ENCODE measurements around the gene PTPN14. TPM values are rescaled to one million over a fixed set of nuclear protein-coding genes. Genes with fewer than 3 reads are reported as not detected.
A peak's percentile ranks its signal among the peaks of the same experiment; 100 is the strongest.

PTPN14 gene
- total RNA-seq, 2 donors from 2014 or later, result 13.5 to 23.5 TPM

DNA sequence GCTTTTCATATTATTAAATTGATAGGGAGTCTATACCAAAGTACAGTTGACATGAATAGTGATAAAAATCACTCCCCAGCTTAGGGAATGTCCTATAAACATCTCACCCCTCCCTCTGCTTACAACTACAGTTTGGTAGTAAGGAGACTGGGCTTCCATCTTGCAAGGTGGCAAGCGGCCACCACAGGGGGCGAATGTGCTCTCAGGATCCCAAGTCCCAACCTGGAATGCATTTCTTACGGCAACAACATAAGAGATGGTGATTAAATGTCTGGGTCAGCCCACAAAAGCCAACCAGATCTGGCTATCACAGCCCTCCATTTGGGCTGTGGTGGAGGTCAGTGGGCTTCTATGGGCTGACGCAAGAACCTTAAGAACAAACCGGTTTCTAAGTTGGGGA, 202.4 kb downstream of the PTPN14 start:
- no peaks in the 10 kb centered on the region for H3K27me3 Mint-ChIP-seq (ENCODE audit: low read depth)
- peaks cover 6 to 7% of the 10 kb centered on the region in 2 donors for H3K9me3 Mint-ChIP-seq
- peaks cover 8 to 11% of the 10 kb centered on the region in 2 donors for H3K36me3 Mint-ChIP-seq (ENCODE audit: insufficient read depth in 2 of 2)
- H3K4me1 Mint-ChIP-seq (ENCODE audit: low read depth), result no peaks in the 10 kb centered on the region
- no peak for ATAC-seq (replicated peaks in 1 of 2)
- H3K27ac Mint-ChIP-seq, result no peak overlapping the region
- H3K4me3 Mint-ChIP-seq, result no peak overlapping the region
- no peak for DNase-seq

DNA sequence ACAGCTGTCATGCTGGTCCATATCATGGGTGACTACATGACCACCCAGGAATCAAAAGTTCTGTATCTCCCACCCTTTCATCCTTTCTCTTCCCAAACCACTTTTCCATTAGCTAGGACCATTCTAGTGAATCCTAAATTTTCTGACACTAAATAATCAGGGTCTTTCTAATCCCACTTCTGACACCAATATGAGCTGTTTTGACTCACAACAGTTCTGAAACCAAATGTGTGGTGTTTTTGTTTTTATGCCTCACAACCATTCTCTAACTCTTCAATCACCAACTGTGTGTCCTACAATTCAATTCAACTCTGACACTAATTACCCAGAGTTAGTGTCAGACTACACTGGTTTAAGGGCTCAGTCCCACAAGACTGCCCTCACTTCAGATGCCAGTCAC, 206.5 kb downstream of the PTPN14 start:
- peak in 1 of 2 donors; percentile 31 for ATAC-seq (replicated peaks in 1 of 2)
- peaks cover 6 to 9% of the 10 kb centered on the region in 2 donors for H3K9me3 Mint-ChIP-seq
- H3K4me1 Mint-ChIP-seq (ENCODE audit: low read depth), result no peaks in the 10 kb centered on the region
- no peaks in the 10 kb centered on the region for H3K27me3 Mint-ChIP-seq (ENCODE audit: low read depth)
- H3K4me3 Mint-ChIP-seq, result no peak overlapping the region
- peaks cover 10 to 14% of the 10 kb centered on the region in 2 donors for H3K36me3 Mint-ChIP-seq (ENCODE audit: insufficient read depth in 2 of 2)
- H3K27ac Mint-ChIP-seq, result no peak overlapping the region
- DNase-seq, result no peak

DNA sequence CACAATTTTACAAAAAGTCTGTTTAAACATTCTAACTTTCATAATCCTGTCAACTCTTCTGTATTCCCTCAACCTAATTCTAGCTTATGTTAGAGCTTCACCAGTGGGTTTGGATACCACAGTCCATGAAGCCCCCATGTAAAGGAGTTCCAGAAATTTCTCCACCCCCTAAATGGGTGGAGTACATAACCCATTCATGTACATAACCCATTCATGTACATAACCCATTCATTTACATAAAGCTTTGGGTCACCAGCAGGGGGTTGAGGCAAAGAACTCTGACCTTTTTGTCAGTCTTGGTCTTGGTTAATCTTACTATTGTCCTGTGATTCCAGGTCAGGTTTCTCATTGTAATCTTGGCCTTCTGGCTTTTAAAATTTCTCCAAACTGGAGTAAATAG, 208.9 kb downstream of the PTPN14 start:
- Mint-ChIP-seq H3K27me3 (ENCODE audit: low read depth) (no peaks in the 10 kb centered on the region), H3K9me3 (peaks cover 6 to 9% of the 10 kb centered on the region in 2 donors), H3K4me3 (no peak overlapping the region), H3K27ac (no peak overlapping the region), H3K4me1 (ENCODE audit: low read depth) (no peaks in the 10 kb centered on the region), H3K36me3 (ENCODE audit: insufficient read depth in 2 of 2) (peaks cover 10 to 17% of the 10 kb centered on the region in 2 donors)
- no peak for DNase-seq
- no peak for ATAC-seq (replicated peaks in 1 of 2)

DNA sequence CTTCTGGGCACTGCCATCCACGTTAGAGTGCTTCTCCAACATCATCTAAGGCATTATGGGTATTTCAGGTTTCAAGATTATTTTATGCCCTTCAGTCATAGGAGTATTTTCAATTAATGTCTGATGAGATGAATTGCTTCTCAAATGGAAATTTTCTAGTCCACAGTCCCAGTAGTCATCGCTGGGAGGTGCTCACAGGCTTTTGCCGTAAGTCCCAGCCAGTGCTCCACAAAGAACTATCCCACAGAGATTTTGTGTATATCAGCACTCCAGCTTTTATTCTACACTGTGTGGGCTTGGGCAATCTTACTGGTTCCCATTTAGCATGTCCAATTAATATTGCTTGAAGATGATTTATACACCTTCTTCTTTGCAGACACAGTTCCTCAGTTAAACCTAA, 209.5 kb downstream of the PTPN14 start:
- Mint-ChIP-seq H3K4me1 (ENCODE audit: low read depth) (no peaks in the 10 kb centered on the region), H3K27ac (no peak overlapping the region), H3K27me3 (ENCODE audit: low read depth) (no peaks in the 10 kb centered on the region), H3K9me3 (peaks cover 6 to 9% of the 10 kb centered on the region in 2 donors), H3K36me3 (ENCODE audit: insufficient read depth in 2 of 2) (peaks cover 10 to 17% of the 10 kb centered on the region in 2 donors), H3K4me3 (no peak overlapping the region)
- ATAC-seq (replicated peaks in 1 of 2) (no peak), DNase-seq (no peak)

DNA sequence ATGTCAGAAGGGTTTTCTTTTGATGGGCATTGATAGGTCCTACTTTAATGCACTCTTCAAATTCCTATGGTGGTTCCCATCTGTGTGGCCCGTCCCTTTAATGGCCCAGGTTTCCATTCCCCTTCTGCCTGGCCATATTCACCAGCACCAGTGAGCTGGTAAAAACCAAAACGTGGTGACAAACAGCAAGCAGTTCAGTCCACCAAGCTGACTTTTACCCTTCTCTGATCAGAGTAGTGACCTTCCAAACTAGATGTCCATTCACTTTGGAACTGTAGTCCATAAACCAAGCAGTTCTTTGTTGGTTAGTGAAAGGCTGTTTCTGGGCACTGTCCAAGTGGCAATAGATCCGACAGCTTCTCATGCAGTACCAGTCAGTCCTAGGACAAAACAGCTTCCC, 209.9 kb downstream of the PTPN14 start:
- Mint-ChIP-seq H3K4me3 (no peak overlapping the region), H3K36me3 (ENCODE audit: insufficient read depth in 2 of 2) (peaks cover 10 to 17% of the 10 kb centered on the region in 2 donors), H3K27me3 (ENCODE audit: low read depth) (no peaks in the 10 kb centered on the region), H3K4me1 (ENCODE audit: low read depth) (no peaks in the 10 kb centered on the region), H3K9me3 (peaks cover 6 to 9% of the 10 kb centered on the region in 2 donors), H3K27ac (no peak overlapping the region)
- ATAC-seq (replicated peaks in 1 of 2) (no peak), DNase-seq (no peak)

DNA sequence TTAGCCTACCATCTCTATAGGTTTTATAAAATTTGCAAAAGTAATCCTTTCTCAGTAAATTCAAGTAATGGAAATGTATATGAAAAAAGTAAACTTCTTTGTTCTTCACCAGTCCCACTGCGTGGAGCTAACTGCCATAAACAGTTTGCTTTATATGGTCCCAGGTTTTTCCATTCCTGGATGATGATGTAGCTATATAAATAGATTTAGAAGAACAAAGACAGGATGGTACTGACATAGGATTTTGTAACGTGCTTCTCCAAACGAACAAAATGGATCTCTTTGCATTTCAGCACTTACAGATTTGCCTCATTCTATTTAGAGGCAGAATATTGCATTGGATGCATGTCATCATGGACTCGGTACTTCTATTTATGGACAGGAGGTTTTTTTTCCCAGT, 213.2 kb downstream of the PTPN14 start:
- Mint-ChIP-seq H3K9me3 (no peaks in the 10 kb centered on the region), H3K4me1 (ENCODE audit: low read depth) (peaks cover 3% of the 10 kb centered on the region), H3K27ac (no peak overlapping the region), H3K4me3 (no peak overlapping the region), H3K27me3 (ENCODE audit: low read depth) (no peaks in the 10 kb centered on the region), H3K36me3 (ENCODE audit: insufficient read depth in 2 of 2) (peaks cover 0 to 2% of the 10 kb centered on the region in 2 donors)
- no peak for ATAC-seq (replicated peaks in 1 of 2)
- no peak for DNase-seq

DNA sequence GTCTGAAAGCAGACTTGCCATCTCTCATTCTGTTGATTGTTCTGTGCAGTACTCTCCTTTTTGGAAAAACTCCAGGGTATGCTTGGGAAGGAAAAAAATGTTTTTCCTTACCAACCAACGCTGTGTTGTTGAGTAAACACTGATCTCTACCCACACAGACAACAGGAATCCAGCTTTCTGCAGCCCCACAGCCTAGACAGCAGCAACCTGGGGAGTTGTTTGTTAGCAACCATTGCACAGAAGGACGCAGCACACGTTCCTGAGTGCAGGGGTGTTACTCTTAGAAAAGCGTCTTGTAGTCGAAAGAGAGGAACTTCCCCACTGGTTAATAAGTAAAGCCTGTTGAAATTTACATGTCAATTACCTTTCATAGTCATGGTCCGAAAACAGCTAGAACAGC, 213.9 kb downstream of the PTPN14 start:
- H3K4me3 Mint-ChIP-seq, result no peak overlapping the region
- no peak for DNase-seq
- no peaks in the 10 kb centered on the region for H3K9me3 Mint-ChIP-seq
- no peaks in the 10 kb centered on the region for H3K27me3 Mint-ChIP-seq (ENCODE audit: low read depth)
- peaks cover 0 to 2% of the 10 kb centered on the region in 2 donors for H3K36me3 Mint-ChIP-seq (ENCODE audit: insufficient read depth in 2 of 2)
- H3K27ac Mint-ChIP-seq, result no peak overlapping the region
- peaks cover 6% of the 10 kb centered on the region for H3K4me1 Mint-ChIP-seq (ENCODE audit: low read depth)
- ATAC-seq (replicated peaks in 1 of 2), result no peak

DNA sequence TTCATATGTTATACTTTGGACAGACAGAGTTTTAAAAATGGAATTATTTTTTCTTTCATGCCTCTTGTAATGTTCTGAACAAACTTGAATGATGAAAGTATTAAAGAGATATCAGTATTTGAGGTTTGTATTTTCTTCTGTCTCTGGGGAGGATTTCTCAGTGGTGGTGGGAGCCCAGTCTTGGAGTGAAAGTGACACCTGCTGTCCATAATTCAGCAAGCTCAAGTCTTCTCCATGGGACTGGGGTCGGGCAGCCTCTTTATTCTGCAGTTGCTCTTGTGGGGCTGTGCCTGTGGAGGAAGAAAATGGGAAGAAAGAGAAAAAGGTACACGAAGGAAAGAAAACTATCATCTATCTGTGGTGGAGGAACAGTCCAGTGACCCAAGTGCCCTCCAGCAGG, 214.4 kb downstream of the PTPN14 start:
- ATAC-seq (replicated peaks in 1 of 2) (no peak), DNase-seq (no peak)
- Mint-ChIP-seq H3K27ac (peak overlapping the region; percentile 2), H3K4me3 (no peak overlapping the region), H3K9me3 (no peaks in the 10 kb centered on the region), H3K27me3 (ENCODE audit: low read depth) (no peaks in the 10 kb centered on the region), H3K4me1 (ENCODE audit: low read depth) (peaks cover 6% of the 10 kb centered on the region), H3K36me3 (ENCODE audit: insufficient read depth in 2 of 2) (peaks cover 0 to 2% of the 10 kb centered on the region in 2 donors)

DNA sequence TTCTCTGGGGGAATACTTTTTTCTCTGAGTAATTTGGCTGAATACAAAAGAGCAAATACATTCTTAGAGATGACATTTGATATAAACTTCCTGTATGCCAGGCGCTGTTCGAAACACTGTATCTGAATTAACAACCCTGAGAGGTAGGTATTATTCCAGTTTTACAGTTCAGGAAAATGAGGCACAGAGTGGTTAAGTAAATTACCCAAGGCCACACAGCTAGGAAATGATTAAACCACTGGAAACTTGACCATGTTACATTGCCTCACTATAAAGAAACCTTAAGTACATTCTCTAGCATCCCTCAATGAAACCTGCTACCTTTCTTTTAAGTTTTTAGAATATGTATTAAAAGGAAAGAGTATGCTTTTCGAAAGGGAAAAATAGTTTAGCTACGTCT, 215.8 kb downstream of the PTPN14 start:
- H3K27ac Mint-ChIP-seq, result no peak overlapping the region
- no peaks in the 10 kb centered on the region for H3K27me3 Mint-ChIP-seq (ENCODE audit: low read depth)
- H3K36me3 Mint-ChIP-seq (ENCODE audit: insufficient read depth in 2 of 2), result peaks cover 0 to 2% of the 10 kb centered on the region in 2 donors
- H3K4me1 Mint-ChIP-seq (ENCODE audit: low read depth), result peaks cover 6% of the 10 kb centered on the region
- no peak overlapping the region for H3K4me3 Mint-ChIP-seq
- H3K9me3 Mint-ChIP-seq, result no peaks in the 10 kb centered on the region
- ATAC-seq (replicated peaks in 1 of 2) (no peak), DNase-seq (no peak)

DNA sequence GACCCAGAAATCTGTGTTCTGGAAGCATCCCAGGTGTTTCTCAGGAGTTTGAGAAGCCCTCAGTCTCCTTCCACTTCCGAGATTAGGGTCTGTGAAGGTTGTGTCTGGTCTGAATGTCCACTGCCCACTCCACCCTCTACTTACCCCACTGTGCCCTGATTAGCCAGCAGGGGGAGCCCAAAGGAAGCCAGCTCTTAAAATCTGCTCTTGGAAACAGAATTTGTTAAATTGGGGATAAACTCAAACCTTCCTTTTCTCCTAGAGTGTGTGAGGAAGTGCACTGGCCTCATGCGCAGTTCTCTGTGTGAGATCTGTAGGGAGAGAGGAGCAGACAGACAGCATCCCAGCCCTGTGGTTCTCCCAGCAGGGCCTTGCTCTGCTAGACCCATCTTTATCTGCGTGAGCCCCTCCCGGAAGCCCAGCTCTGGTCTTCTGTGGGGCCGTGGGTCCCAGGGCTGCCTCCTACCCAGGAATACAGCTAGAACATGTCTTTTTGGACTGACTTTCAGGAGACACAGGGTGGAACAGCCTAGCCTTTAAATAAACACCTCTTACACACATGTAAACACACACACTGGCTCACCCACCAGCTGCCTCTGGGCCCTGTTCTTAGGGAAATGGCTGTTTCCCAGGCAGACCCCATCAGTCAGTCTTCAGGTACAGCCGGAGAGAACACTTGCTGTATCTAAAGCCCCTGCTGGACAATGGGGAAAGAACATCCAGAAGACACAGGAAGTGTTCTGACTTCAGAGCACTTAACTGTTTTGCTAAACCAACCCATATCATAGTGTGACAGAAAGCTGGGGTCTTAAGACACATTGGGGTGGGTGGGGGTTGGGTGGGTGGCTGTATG, 218.2 kb downstream of the PTPN14 start:
- DNase-seq (peak; percentile 64 to 71), ATAC-seq (replicated peaks in 1 of 2) (peak; percentile 31 to 38)
- Mint-ChIP-seq H3K36me3 (ENCODE audit: insufficient read depth in 2 of 2) (no peaks in the 10 kb centered on the region), H3K27me3 (ENCODE audit: low read depth) (no peaks in the 10 kb centered on the region), H3K4me3 (no peak overlapping the region), H3K9me3 (no peaks in the 10 kb centered on the region), H3K27ac (peak overlapping the region; percentile 69), H3K4me1 (ENCODE audit: low read depth) (peaks cover 6% of the 10 kb centered on the region)

DNA sequence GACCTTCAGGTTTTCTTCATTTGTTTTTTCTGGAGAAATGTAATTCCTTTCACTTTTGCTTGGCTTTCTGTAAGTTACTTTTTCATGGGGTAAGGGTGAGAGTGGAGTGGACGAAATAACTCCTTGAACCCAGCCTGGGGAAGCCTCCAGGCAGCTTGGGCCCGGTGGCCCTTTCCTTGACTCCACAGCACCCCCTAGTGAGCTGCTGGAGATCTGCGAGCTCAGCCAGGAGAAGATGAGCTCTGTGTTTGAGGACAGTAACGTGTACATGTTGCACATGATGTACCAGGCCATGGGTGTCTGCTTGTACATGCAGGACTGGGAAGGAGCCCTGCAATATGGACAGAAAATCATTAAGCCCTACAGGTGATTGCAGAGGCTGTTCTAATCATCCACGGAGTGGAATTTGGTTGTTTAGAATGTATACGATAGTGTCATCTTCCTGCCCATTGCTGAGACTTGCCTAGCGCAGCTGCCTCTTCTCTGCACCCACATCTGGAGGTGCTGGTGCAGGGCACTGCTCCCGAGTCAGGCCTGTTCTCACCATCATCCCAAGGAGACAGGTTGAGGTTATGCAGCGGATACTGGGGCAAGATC, 219.5 kb downstream of the PTPN14 start:
- Mint-ChIP-seq H3K4me3 (no peak overlapping the region), H3K36me3 (ENCODE audit: insufficient read depth in 2 of 2) (no peaks in the 10 kb centered on the region), H3K9me3 (no peaks in the 10 kb centered on the region), H3K27me3 (ENCODE audit: low read depth) (no peaks in the 10 kb centered on the region), H3K4me1 (ENCODE audit: low read depth) (peaks cover 12% of the 10 kb centered on the region), H3K27ac (peak overlapping the region; percentile 73)
- ATAC-seq (replicated peaks in 1 of 2), result peak in 1 of 2 donors; percentile 33
- peak; percentile 64 to 75 for DNase-seq

DNA sequence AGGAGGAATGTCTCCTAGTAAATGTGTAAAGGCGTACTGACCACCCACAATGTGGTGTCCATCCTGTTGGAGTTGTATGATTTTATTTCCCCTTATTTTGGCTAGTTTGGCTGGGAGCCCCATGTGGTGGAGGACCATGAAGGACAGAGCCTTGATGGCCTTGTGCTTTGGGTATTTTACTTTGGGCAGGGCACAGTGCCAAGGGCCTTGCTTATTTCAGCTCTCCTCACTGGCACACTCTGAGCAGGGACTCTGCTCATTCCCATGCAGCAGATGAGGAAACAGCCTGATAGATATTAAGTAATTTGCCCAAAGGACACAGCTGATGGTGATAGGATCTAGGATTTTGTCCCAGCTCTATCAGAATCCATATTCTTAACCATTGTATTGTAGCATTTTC, 220.2 kb downstream of the PTPN14 start:
- ATAC-seq (replicated peaks in 1 of 2) (no peak), DNase-seq (no peak)
- no peaks in the 10 kb centered on the region for H3K27me3 Mint-ChIP-seq (ENCODE audit: low read depth)
- H3K36me3 Mint-ChIP-seq (ENCODE audit: insufficient read depth in 2 of 2), result no peaks in the 10 kb centered on the region
- H3K4me3 Mint-ChIP-seq, result no peak overlapping the region
- H3K9me3 Mint-ChIP-seq, result no peaks in the 10 kb centered on the region
- no peak overlapping the region for H3K27ac Mint-ChIP-seq
- peaks cover 12% of the 10 kb centered on the region for H3K4me1 Mint-ChIP-seq (ENCODE audit: low read depth)

DNA sequence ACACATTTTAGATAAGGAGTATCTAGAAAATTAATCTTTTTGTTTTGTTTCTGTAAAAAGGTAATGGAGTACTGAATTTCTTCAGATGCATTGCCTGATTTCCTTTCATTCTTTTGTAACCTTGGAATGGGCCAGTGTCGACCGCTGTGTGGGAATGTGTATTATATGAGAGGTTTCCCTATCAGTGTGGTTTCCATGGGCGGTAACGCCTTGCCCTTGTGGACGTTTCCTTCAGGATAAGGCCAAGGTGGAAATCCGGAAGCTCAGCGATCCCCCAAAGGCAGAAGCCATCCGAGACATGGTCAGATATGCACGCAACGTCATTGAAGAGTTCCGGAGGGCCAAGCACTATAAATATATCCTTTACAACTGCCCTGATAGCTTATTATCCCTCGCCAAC, 220.7 kb downstream of the PTPN14 start:
- Mint-ChIP-seq H3K27ac (no peak overlapping the region), H3K27me3 (ENCODE audit: low read depth) (no peaks in the 10 kb centered on the region), H3K36me3 (ENCODE audit: insufficient read depth in 2 of 2) (no peaks in the 10 kb centered on the region), H3K4me3 (no peak overlapping the region), H3K9me3 (no peaks in the 10 kb centered on the region), H3K4me1 (ENCODE audit: low read depth) (peaks cover 12% of the 10 kb centered on the region)
- DNase-seq (no peak), ATAC-seq (replicated peaks in 1 of 2) (no peak)

Data from activated T-cell treated with anti-CD3 and anti-CD28 coated beads, Interleukin-2, amount 50 U/mL, for 72 hours (primary cell).